ENCODE results near the gene SEPSECS.

The SEPSECS gene

DNA sequence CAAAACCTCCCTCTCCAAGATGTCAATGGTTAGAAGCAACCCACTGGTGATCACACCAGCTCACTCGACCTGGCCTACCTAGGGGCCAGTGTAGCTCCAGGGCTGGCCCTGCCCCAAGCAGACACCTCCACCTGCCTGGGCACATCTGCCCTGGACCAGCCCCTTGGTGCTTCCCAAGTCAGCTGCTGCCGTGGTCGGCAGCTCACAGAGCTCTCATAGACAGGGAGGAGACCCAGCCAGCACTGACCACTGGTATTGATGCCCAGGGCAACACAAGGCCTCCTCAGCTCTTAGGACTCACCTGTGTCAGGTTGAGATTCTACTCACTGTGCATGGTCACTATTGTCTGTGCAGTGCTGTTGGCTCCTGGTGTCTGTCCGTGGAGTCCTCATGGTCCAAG is 51.7 kb downstream of the SEPSECS start:
- DNase-seq (ENCODE audit: low spot score): no peak
- in situ Hi-C loops (cut with MboI; ENCODE audit: low pct_unique_long_range_greater_than_20kb, low sequenced_read_pairs, unreplicated experiment): no loop called here
- TF ChIP-seq, protein P1, sequence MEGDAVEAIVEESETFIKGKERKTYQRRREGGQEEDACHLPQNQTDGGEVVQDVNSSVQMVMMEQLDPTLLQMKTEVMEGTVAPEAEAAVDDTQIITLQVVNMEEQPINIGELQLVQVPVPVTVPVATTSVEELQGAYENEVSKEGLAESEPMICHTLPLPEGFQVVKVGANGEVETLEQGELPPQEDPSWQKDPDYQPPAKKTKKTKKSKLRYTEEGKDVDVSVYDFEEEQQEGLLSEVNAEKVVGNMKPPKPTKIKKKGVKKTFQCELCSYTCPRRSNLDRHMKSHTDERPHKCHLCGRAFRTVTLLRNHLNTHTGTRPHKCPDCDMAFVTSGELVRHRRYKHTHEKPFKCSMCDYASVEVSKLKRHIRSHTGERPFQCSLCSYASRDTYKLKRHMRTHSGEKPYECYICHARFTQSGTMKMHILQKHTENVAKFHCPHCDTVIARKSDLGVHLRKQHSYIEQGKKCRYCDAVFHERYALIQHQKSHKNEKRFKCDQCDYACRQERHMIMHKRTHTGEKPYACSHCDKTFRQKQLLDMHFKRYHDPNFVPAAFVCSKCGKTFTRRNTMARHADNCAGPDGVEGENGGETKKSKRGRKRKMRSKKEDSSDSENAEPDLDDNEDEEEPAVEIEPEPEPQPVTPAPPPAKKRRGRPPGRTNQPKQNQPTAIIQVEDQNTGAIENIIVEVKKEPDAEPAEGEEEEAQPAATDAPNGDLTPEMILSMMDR (IDR thresholded peaks at IDR 0.05; ENCODE audit: extremely low read depth, insufficient read depth, missing control alignments): no peak

DNA sequence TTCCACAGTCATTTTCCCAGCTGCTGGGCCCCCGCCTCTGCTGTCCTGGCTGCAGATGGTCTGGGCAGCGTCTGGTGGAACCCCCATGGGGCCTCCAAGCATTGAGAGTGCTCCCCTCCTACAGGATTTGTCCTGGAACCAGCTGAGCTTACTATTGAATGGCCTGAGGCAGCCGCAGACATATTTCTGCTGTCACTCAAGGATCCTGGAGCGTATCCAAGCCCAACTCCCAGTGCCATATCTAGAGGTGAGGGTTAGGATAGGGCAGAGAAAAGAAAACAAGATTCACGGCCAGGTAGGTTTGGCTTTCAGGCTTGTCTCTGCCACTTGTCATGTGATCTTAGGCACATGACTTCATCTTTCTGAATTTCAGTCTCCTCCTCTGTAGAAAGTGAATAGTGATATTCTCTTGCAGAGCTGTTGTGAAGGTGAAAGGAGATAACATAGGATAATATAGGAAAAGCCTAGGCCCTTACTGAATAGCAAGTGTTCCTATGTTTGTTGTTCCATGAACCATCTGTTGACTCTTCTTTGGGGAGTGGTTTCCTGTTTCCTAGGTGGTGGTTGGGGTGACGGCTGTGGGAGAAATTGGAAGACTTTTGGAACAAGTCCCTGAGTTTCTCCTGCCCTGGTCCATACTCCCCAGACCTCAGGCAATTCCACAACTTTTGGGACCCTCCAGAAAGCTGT is 52.3 kb downstream of the SEPSECS start:
- in situ Hi-C loops (cut with MboI; ENCODE audit: low pct_unique_long_range_greater_than_20kb, low sequenced_read_pairs, unreplicated experiment): no loop called here
- no peak for DNase-seq (ENCODE audit: low spot score)
- TF ChIP-seq, protein P1 (IDR thresholded peaks at IDR 0.05; ENCODE audit: extremely low read depth, insufficient read depth, missing control alignments): no peak

DNA sequence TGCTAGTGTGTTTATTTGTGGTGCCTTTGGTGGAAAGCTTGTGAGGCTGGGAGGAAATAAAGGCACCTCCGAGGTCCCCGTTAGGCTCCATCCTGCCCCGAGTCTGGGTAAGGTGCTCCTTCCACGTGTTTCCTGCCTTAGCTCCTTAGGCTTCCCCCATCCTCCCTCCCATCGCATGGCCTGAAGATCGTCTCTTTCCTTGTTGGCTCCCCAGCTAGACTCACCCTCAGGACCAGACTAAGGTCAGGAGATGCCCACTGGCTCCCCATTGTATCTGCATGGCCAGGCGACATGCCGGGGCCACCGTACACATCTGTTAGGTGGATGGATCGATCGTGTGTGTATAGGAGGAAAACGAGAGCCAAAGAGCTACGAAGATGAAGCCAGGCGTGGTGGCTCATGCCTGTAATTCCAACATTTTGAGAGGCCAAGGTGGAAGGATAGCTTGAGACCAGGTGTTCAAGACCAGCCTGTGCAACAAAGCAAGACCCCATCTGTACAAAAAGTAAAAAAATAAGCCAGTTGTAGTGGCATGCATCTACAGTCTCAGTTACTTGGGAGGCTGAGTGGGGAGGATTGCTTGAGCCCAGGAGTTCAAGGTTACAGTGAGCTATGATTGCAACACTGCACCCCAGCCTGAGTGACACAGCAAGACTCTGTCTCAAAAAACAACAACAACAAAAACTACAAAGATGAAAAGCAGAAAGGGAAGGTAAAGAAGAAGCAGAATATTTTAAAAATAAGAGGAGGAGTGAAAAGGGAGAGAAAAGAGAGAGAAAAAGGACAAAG is 53.7 kb downstream of the SEPSECS start:
- in situ Hi-C loops (cut with MboI; ENCODE audit: low pct_unique_long_range_greater_than_20kb, low sequenced_read_pairs, unreplicated experiment): no loop called here
- DNase-seq (ENCODE audit: low spot score): no peak
- TF ChIP-seq, protein P1 (IDR thresholded peaks at IDR 0.05; ENCODE audit: extremely low read depth, insufficient read depth, missing control alignments): no peak

DNA sequence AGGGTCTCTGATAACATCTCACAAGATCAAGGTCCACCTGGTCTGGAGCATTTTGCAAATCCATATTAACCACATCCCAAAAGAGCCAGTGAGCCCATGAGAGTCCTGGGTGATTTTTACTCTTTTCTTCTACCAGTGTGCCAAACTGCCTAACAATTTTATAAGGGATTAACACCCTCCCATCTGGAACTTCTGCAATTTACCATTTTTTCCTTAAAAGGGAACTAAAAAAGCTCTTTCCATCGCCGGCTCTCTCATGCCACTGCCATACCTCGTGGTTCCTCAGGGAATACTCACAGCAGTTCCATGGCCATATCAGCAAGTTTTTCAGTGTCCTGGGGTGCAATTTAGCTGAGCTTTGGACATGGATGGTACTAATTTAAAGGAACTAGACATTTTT is 55.7 kb downstream of the SEPSECS start:
- no peak for DNase-seq (ENCODE audit: low spot score)
- TF ChIP-seq, protein P1 (IDR thresholded peaks at IDR 0.05; ENCODE audit: extremely low read depth, insufficient read depth, missing control alignments): no peak
- in situ Hi-C loops (cut with MboI; ENCODE audit: low pct_unique_long_range_greater_than_20kb, low sequenced_read_pairs, unreplicated experiment): no loop called here

DNA sequence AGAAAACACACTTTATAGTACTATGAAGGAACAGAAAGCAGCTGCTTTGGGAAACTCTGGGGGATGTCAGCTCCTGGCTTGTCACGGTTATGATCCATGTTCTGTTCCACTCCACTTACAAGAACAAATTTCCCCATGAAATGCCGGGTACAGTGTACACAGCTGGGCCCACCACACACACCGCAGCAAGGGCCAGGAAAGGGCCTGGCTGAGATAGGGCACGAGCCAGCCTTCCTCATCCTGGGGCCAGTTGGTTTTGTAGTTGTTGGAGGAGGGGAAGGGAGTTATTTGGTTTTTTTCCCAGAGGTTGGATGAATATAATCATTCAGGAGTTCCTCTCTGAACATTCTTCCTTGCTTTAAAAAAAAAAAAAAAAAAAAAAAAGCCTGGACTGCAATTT is 56.8 kb downstream of the SEPSECS start:
- TF ChIP-seq, protein P1 (IDR thresholded peaks at IDR 0.05; ENCODE audit: extremely low read depth, insufficient read depth, missing control alignments): no peak
- in situ Hi-C loops (cut with MboI; ENCODE audit: low pct_unique_long_range_greater_than_20kb, low sequenced_read_pairs, unreplicated experiment): no loop called here
- DNase-seq (ENCODE audit: low spot score): no peak

DNA sequence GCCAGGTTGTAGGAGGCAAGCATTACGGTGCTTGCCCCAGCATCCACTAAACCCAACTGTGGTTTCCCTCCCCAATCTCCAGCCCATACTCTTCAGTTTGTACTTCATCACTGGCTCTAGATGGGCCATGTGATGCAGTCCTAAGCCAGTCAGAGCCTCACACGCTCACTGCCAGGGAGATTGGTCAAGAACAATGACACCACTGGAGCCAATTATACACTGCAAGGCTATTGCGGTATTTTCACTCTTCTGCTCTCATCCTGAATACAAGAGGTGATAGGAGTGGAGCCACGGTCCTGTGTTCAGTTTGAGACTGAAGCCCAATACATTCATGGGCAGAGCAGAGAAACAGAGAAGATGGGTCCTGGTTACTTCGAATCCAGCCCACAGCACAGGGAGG is 58.4 kb downstream of the SEPSECS start:
- in situ Hi-C loops (cut with MboI; ENCODE audit: low pct_unique_long_range_greater_than_20kb, low sequenced_read_pairs, unreplicated experiment): no loop called here
- DNase-seq (ENCODE audit: low spot score): no peak
- TF ChIP-seq, protein P1 (IDR thresholded peaks at IDR 0.05; ENCODE audit: extremely low read depth, insufficient read depth, missing control alignments): no peak

Measured in GM13977 (cell line).